HG02759 (cell line): ENCODE data around the gene ANKEF1.

Experiments
- ATAC-seq: cut with Tn5 transposase; IDR thresholded peaks from one replicate; pipeline ENCODE4 v1.9.1; 2021; ENCODE audit warnings: mild to moderate bottlenecking, moderate library complexity; ENCODE audit not compliant: unreplicated experiment

ANKEF1 gene

DNA sequence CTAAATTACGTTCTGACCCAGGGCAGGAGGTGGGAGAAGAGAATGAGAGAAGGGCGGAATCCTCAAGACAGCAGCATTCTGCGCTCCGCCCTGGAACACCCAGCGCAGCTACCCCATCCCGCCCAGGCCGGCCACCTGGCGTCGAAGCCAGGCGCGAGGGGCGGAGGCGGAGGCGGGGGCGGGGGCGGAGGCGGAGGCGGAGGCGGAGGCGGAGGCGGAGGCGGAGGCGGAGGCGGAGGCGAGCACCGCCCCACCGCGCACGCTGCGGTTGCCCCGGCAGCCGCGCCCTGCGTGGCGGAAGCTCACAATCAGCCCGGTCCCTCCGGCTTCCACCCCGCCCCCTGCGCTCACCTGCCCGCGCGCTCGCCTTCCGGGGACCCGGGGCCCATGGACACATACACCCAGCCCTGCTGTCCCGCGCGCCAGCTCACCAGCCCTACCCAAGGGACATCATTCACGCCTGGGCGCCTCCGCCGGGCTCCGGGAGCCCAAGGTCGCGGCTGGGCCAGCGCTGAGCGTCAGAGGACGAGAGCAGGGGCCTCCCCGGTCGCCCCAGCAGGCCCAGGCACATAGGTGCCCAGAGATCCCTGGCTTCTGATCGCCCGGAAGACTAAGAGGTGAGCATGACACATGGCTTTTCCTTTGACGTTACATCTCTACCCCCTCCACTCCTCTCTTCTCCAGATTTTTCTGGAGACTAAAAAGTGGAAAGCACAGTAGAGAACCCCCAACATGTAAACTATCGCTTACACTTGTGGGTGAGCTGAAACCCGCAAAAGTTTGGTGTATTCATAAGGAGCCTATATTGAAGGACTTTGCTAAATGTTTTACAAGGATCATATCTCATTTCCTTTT is at the start of gene ANKEF1:
ANKEF1 (plus strand) TSS at position 271 of the 855 bp plus-strand sequence. CDS start 3,315 bp downstream, outside the sequence.
- peak; percentile 96 for ATAC-seq

DNA sequence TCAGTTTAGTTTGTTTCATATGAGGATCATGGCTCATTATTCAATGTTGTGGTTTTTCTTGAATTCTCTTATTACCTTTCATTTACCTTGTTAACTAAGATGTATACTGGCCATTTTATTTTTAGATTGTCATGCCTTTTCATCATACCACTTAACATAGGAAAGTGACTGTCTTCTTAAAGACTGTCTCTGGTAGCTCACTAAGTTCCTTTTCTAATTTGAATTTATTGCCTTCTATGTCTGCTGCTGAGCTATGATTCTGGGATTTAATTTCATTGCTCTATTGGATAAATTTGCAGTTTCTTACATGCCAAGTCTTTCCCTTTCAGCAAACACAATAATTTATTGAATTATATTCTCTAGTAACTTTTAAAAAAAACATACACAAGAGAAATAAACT is 49.5 kb upstream of the ANKEF1 start:
- ATAC-seq: no peak

- no peak for ATAC-seq
These were observed 49.0 kb upstream of the ANKEF1 start for GRCh38 chr20:9985773-9986172.

GRCh38 chr20:9989066-9989724 is 45.6 kb upstream of the ANKEF1 start:
- ATAC-seq: no peak

DNA sequence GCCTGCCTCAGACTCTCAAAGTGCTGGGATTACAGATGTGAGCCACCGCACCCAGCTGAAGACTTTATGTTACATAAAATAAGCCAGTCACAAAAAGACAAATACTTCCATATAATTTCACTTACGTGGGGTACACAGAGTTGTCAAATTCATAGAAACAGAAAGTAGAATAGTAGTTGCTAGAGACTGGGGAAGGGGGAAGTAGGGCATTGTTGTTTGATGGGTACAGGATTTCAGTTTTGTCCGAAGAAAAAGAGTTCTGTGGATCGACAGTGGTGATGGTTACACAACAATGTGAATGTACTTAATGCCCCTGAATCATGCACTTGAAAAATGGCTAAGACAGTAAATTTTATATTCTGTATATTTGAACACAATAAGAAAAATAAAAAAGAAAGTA is 41.6 kb upstream of the ANKEF1 start:
- no peak for ATAC-seq

DNA sequence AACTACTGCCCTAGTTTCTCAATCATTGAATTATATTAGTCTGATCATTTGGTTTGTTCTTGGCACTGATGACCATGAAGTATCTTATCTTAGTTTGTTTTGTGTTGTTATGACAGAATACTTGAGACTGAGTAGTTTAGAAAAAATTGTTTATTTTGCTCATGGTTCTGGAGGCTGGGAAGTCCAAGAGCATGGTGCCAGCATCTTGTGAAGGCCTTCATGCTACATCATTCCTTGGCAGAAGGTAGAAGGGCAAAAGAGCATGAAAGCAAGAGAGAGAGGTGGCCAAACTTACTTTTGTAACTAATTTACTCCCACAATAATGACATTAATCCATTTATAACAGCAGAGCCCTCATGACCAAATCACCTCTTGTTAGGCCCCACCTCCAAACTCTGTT is 40.1 kb upstream of the ANKEF1 start:
- ATAC-seq: no peak

DNA sequence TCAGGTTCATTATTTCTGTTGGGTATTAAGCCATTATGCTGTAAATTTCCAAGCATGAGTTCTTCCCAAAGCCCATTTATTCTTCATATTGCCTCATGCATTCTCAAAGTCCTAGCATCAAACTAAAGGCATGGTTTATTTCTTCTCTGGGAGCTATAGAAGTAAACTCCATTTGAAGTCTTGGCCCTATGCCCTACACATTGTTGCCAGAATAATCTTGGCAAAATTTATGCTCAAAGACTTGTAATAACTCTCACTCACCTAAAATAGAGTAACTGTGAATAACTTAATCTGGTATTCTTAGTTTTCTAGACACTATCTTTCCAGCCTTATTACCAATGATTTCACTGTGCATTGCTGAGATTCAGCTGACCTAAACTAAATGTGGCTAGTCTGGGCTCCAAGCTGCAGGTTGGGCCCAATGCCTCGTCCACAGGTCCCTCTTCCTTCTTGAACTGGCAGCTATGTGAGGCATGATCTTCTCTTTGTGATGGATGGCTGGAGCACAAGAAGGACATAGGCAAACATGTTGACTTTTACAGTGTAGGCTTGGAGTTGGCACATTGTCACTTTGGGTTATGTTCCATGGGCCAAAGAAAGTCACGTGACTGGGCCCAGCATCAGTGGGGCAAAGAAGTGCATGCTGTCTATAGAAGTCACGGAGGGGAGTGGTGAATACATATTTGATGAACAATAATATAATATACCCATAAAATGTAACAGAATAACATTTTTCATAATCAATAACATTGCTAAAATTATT is 39.1 kb upstream of the ANKEF1 start:
- ATAC-seq: no peak

DNA sequence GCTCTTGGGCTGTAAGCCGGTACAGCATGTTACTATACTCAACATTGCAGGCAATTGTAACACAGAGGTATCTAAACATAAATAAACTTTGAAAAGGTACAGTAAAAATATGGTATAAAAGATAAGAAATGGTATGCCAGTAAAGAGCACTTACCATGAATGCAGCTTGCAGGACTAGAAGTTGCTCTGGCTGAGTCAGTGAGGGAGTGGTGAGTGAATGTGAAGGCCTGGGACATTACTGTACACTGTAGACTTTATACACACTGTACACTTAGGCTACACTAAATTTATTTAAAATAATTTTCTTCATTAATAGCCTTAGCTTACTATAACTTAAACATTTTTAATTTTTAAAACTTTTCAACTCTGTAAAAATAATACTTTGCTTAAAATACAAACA is 37.8 kb upstream of the ANKEF1 start:
- ATAC-seq: no peak

- peak; percentile 60 for ATAC-seq
These were observed 35.1 kb upstream of the ANKEF1 start for GRCh38 chr20:9999645-10000044.

DNA sequence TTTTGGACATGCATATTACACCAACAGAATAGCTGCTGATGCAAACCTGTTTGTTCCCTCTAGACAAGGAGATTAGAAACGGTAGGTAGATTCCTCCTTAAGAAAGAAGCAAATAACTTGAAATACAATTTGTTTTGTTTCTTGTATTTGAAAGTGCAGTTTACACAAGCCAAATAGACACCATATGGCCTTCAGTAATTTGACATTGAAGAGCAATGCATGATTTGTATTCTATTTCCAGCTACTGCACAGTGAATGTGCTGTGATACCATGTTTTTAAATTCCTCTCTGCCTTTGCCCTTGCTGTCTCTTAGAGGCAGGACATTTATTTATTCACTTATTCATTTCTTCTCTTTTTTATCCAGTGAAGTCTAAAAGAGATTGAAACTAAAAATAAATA is 31.9 kb upstream of the ANKEF1 start:
- no peak for ATAC-seq

DNA sequence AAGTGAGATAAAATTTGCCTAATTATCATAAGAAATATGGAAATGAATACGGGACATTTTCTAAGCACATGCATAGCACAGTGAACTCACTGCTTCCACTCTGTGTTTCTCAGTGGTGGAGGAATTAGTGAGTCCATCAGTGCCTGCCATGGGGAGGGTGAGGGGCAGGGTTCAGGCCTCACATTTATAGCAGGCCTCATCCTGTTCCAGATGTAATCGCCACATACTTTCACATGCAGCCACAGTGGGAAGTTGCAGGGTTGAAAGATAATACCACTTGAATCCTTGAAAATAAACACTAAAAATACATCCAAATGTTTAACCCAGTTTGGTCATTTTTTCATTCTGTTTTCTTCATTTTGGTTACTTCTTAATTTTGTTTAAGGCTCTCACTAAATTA is 29.9 kb upstream of the ANKEF1 start:
- ATAC-seq: no peak

GRCh38 chr20:10005885-10006284 is 28.9 kb upstream of the ANKEF1 start:
- ATAC-seq: no peak

GRCh38 chr20:10006447-10007090 is 28.2 kb upstream of the ANKEF1 start:
- no peak for ATAC-seq

- ATAC-seq: no peak
These were observed 27.6 kb upstream of the ANKEF1 start for GRCh38 chr20:10007158-10007557.

DNA sequence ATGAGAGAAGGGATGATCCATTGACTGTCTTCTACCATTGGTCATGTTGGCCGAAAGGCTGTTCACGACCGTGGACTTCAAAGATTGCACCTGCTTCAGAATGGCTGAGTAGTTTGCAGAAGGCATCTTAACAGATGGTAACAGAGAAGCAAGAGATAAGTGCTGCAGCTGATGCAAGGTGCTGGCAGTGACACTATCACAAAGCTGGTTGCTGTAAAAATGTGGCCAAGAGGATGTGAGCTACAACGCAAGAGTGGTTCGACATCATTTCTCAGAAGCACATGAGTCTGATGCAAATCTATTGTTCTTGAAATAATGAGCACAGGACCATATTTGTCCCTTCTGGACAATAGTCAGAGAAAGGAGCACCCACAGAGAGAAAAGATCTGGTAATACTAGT is 27.0 kb upstream of the ANKEF1 start:
- ATAC-seq: no peak

DNA sequence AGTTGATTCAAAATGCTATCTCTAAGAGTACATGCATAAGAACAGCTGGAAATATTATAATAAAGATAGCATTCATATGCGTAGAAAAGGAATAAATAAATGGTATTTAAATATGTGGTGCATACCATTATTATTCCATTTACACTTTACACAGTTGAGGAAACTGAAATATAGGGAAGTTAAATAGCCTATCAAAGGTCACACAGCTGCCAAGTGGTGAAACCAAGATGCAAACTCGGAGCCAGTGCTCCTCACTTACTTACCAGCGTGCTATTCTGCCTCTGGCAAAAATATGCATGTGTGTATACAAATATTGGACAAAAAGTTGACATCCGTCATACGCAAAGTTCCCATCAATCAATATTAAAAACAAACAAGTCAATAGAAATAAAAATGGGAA is 22.3 kb upstream of the ANKEF1 start:
- no peak for ATAC-seq

DNA sequence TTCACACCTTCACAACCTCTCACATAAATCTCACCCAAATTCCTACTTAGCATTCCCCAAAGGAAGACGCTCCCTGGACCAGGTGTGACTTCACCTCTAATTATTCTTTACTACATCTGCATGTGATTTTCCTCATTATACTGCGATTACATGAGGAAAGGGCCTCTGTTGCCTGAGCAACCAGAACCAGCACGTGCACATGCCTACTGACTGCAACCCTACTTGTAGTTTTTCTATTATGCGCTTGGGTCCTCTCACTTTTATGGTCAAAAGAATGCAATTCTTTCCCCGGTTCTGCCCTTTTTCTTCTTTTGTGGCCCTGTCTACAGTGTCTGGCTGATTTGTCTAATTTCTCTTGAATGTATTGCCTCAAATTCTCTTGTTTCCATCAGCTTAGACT is 20.4 kb upstream of the ANKEF1 start:
- ATAC-seq: no peak

DNA sequence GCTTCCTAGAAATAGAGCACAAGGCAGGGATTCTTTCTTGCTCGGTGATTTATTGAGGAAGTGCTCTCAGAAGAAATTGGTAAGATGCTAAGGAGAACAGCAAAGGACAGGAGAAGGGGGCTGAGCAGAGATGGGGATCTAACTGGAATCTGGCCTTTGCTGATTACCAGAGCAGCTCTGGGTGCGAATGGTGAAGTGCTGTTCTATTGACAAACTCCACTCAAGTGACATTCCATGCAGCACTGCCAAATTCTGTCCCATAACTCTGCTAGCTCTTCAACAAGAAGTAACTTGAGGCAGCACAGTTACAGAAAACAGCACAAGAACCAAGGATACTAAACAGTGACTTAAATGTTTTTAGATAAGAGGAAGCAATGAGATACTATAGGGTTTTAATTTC is 13.8 kb upstream of the ANKEF1 start:
- ATAC-seq: no peak

- no peak for ATAC-seq
These were observed 12.2 kb upstream of the ANKEF1 start for GRCh38 chr20:10022625-10023024.

DNA sequence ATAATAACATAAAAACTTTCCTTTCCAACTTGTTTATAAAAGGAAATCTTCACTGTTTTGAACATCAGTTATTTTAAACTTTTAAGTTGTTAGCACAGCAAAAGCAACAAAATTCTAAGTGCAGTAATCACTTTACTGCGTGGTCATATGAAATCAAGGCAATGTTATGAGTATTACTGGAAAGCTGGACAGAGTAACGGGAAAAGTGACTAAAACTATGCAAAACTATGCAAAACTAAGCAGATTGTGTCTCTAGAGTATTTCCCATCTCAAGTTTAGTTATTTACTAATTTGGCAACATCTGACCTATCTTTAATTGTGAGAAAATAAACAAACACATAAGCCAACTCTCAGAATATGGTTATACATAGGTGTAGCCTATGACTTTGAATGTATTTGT is 10.9 kb upstream of the ANKEF1 start:
- no peak for ATAC-seq
